Loucy (cell line): ENCODE data around the gene PRRT3.

Experiments
- H2AFZ ChIP-seq: fragments of 200-600 bp; sonication (generic); 2 replicates; pipeline ENCODE4 v1.6.0; 2016; ENCODE audit warnings: antibody characterized with exemption, mild to moderate bottlenecking, low read length, moderate library complexity
- H3F3A ChIP-seq: fragments of 200-600 bp; 2 replicates; pipeline ENCODE4 v1.6.0; 2016; ENCODE audit warnings: antibody characterized with exemption, low read depth, mild to moderate bottlenecking
- H3K27me3 ChIP-seq: fragments of 200-600 bp; sonication (generic); 2 replicates; pipeline ENCODE4 v1.6.1; 2014; ENCODE audit warnings: low read length, mild to moderate bottlenecking; ENCODE audit not compliant: insufficient read depth, poor library complexity, severe bottlenecking
- H3K36me3 ChIP-seq: fragments of 200-600 bp; sonication (generic); 2 replicates; pipeline ENCODE4 v1.6.1; 2016; ENCODE audit warnings: low read length; ENCODE audit not compliant: insufficient read depth
- H3K4me1 ChIP-seq: fragments of 200-600 bp; sonication (generic); 2 replicates; pipeline ENCODE4 v1.5.1; 2014; ENCODE audit warnings: low read length, mild to moderate bottlenecking; ENCODE audit not compliant: insufficient read depth, poor library complexity, severe bottlenecking
- H3K4me2 ChIP-seq: fragments of 200-600 bp; sonication (generic); 2 replicates; pipeline ENCODE4 v1.6.0; 2014; ENCODE audit warnings: antibody characterized with exemption, low read length, low read depth, mild to moderate bottlenecking; ENCODE audit not compliant: poor library complexity, severe bottlenecking
- H3K4me3 ChIP-seq: fragments of 200-600 bp; sonication (generic); 2 replicates; pipeline ENCODE4 v1.5.1; 2014; ENCODE audit warnings: low read length, mild to moderate bottlenecking, mixed read lengths; ENCODE audit not compliant: poor library complexity, severe bottlenecking
- H3K79me2 ChIP-seq: fragments of 200-600 bp; sonication (generic); 2 replicates; pipeline ENCODE4 v1.6.1; 2014; ENCODE audit warnings: low read length; ENCODE audit not compliant: insufficient read depth
- H3K9ac ChIP-seq: fragments of 200-600 bp; sonication (generic); 2 replicates; pipeline ENCODE4 v1.6.0; 2014; ENCODE audit warnings: mild to moderate bottlenecking, low read depth, low read length, moderate library complexity; ENCODE audit not compliant: poor library complexity, severe bottlenecking
- H3K9me2 ChIP-seq: fragments of 200-600 bp; sonication (generic); replicated peaks from 2 replicates; pipeline ENCODE4 v1.6.1; 2016; ENCODE audit warnings: low read depth, low read length, mixed read lengths
- H3K9me3 ChIP-seq: fragments of 200-600 bp; sonication (generic); 2 replicates; pipeline ENCODE4 v1.6.1; 2014; ENCODE audit warnings: mild to moderate bottlenecking, antibody characterized with exemption, low read length, low read depth; ENCODE audit not compliant: insufficient read depth
- H4K20me1 ChIP-seq: fragments of 200-600 bp; sonication (generic); 2 replicates; pipeline ENCODE4 v1.6.0; 2014; ENCODE audit warnings: antibody characterized with exemption, low read length, mild to moderate bottlenecking; ENCODE audit not compliant: insufficient read depth, poor library complexity, severe bottlenecking
- EZH2phosphoT487 ChIP-seq: fragments of 200-600 bp; IDR thresholded peaks from 2 replicates; pipeline ENCODE4 v1.6.1; 2018; ENCODE audit warnings: antibody characterized with exemption, mild to moderate bottlenecking, moderate library complexity, borderline replicate concordance
- TF ChIP-seq, protein P1 (sequence below): fragments of 200-600 bp; sonication (generic); conservative IDR thresholded peaks from 2 replicates; pipeline ENCODE4 v1.5.1; 2014; ENCODE audit warnings: mild to moderate bottlenecking, antibody characterized with exemption, low read length

The PRRT3 gene

DNA sequence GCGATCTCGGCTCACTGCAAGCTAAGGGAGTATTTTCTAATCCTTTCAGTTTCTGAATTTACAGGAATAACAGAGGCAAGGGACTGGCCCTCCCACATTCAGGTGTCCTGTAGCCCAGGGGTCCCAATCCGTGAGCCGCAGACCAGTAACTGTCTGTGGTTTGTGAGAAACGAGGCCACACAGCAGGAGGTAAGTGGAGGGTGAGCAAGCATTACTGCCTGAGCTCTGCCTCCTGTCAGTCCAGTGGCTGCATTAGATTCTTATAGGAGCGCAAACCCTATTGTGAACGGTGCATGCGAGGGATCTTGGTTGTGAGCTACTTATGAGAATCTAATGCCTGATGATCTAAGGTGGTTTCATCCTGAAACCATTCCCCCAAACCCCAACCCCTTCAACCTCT is 40.3 kb downstream of the PRRT3 start:
- Histone ChIP-seq H4K20me1 (no peaks in the 10 kb centered on the region), H3K9me2 (no peaks in the 10 kb centered on the region), H3K4me2 (peak overlapping the region; percentile 3), H3F3A (no peaks in the 10 kb centered on the region), H3K4me3 (no peak overlapping the region), H3K27me3 (no peaks in the 10 kb centered on the region), H3K9me3 (no peaks in the 10 kb centered on the region), H3K79me2 (no peaks in the 10 kb centered on the region), H3K9ac (no peak overlapping the region), H3K4me1 (peaks cover 11% of the 10 kb centered on the region), H2AFZ (no peak overlapping the region), H3K36me3 (peaks cover 29% of the 10 kb centered on the region; the same call in 1 of the 2 replicates)
- TF ChIP-seq EZH2phosphoT487: no peak
- TF ChIP-seq, protein P1, sequence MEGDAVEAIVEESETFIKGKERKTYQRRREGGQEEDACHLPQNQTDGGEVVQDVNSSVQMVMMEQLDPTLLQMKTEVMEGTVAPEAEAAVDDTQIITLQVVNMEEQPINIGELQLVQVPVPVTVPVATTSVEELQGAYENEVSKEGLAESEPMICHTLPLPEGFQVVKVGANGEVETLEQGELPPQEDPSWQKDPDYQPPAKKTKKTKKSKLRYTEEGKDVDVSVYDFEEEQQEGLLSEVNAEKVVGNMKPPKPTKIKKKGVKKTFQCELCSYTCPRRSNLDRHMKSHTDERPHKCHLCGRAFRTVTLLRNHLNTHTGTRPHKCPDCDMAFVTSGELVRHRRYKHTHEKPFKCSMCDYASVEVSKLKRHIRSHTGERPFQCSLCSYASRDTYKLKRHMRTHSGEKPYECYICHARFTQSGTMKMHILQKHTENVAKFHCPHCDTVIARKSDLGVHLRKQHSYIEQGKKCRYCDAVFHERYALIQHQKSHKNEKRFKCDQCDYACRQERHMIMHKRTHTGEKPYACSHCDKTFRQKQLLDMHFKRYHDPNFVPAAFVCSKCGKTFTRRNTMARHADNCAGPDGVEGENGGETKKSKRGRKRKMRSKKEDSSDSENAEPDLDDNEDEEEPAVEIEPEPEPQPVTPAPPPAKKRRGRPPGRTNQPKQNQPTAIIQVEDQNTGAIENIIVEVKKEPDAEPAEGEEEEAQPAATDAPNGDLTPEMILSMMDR: no peak

DNA sequence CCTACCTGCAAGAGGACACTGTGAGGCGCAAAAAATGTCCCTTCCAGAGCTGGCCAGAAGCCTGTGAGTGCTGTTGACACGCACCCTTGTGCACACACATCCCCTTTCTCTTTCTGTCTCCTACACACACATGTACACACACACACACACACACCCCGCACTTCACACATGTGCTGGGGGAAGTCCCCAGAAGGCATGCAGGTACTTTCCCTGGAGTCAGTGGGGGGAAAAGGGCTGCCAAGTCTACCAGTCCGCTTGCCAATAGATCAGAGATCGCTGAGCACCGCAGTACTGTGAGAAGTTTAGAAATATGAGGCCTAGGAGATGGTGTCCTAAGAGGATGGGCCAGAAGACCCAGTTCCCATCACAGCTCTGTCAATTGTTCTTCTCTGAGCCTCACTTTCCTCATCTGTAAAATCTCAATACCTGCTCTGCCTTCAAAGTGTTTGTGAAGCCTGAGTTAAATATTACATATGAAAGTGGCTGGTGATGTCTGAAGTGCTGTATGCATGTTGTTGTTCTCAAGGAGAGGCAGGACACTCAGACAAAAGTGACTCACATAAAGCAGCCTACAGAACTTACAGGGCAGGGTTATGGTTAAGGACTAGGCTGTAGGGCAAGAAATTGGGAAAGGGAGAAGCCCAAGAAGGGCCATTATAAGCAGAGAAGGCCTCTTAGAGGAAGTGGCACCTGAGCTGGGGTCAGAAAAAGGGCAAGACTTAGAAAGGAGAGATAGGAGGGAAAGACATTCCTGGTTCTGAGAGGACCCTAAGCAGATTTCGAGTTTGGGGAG is 42.8 kb downstream of the PRRT3 start:
- Histone ChIP-seq H3K9me3 (no peaks in the 10 kb centered on the region), H3K4me2 (no peak overlapping the region), H3K36me3 (peaks cover 30% of the 10 kb centered on the region; the same call in 1 of the 2 replicates), H3K79me2 (peaks cover 9% of the 10 kb centered on the region), H3K9ac (no peak overlapping the region), H3K4me1 (peaks cover 11% of the 10 kb centered on the region), H3F3A (no peaks in the 10 kb centered on the region), H3K4me3 (no peak overlapping the region), H3K27me3 (no peaks in the 10 kb centered on the region), H2AFZ (no peak overlapping the region), H3K9me2 (no peaks in the 10 kb centered on the region), H4K20me1 (no peaks in the 10 kb centered on the region)
- TF ChIP-seq, protein P1: no peak
- no peak for TF ChIP-seq EZH2phosphoT487

DNA sequence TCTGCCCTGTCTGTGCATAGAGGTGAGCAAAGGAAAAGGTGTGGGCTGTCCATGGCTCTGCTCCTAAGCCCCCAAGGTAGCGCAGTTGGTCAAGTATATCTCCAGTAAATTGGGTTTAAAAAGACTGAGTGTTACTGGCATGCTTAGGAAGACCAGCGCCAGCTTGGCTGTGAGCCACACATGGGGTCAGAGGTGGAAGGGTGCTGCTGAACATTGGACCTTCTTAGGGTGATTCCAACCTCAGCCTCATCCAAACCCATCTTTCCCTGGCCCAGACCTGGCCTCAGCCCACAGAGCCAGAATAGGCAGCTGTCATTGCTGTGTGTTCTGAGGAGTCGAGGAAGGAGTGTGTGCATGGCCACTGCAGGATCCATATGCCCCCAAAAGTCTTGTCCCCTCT is 43.9 kb downstream of the PRRT3 start:
- peaks cover 21% of the 10 kb centered on the region for H3K4me1 ChIP-seq
- TF ChIP-seq, protein P1: no peak
- H3K36me3 ChIP-seq: peaks cover 27% of the 10 kb centered on the region; the same call in 1 of the 2 replicates
- H3K9me2 ChIP-seq: no peaks in the 10 kb centered on the region
- no peaks in the 10 kb centered on the region for H4K20me1 ChIP-seq
- H3K79me2 ChIP-seq: peaks cover 20% of the 10 kb centered on the region
- H3F3A ChIP-seq: no peaks in the 10 kb centered on the region
- H2AFZ ChIP-seq: no peak overlapping the region
- H3K4me2 ChIP-seq: no peak overlapping the region
- H3K9me3 ChIP-seq: no peaks in the 10 kb centered on the region
- H3K9ac ChIP-seq: no peak overlapping the region
- H3K4me3 ChIP-seq: no peak overlapping the region
- H3K27me3 ChIP-seq: no peaks in the 10 kb centered on the region
